GM23338 (cell line): ENCODE measurements around the gene MOB2. TPM values are rescaled to one million over a fixed set of nuclear protein-coding genes. Genes with fewer than 3 reads are reported as not detected.

Experiments used
- ATAC-seq: fragments of 200-7000 bp; cut with Tn5 transposase; 3 replicates; pipeline ENCODE4 v1.9.1; 2020
- DNase-seq: peaks from one replicate; pipeline ENCODE4 v3.0.0-alpha.2; 2015; ENCODE audit warnings: low spot score
- H2AFZ ChIP-seq: fragments of 200-600 bp; sonication (generic); 2 replicates; pipeline ENCODE4 v1.8.0; 2016; ENCODE audit warnings: antibody characterized with exemption, mild to moderate bottlenecking, moderate library complexity
- H3F3A ChIP-seq: fragments of 200-600 bp; sonication (generic); replicated peaks from 2 replicates; pipeline ENCODE4 v1.8.0; 2017; ENCODE audit warnings: antibody characterized with exemption, mixed run types, low read depth
- H3K27ac ChIP-seq: fragments of 200-600 bp; sonication (generic); 2 replicates; pipeline ENCODE4 v1.6.1; 2016; ENCODE audit warnings: low read depth
- H3K27me3 ChIP-seq: fragments of 200-600 bp; sonication (generic); 2 replicates; pipeline ENCODE4 v1.8.0; 2016; ENCODE audit warnings: mild to moderate bottlenecking, mixed run types, moderate library complexity; ENCODE audit not compliant: insufficient read depth
- H3K36me3 ChIP-seq: fragments of 200-600 bp; sonication (generic); 2 replicates; pipeline ENCODE4 v1.8.0; 2016; ENCODE audit warnings: mild to moderate bottlenecking; ENCODE audit not compliant: insufficient read depth
- H3K4me1 ChIP-seq: fragments of 200-600 bp; sonication (generic); 2 replicates; pipeline ENCODE4 v1.8.0; 2016; ENCODE audit warnings: mild to moderate bottlenecking, moderate library complexity; ENCODE audit not compliant: insufficient read depth
- H3K4me2 ChIP-seq: fragments of 200-600 bp; sonication (generic); 2 replicates; pipeline ENCODE4 v1.7.1; 2017; ENCODE audit warnings: mixed run types
- H3K4me3 ChIP-seq: fragments of 200-600 bp; sonication (generic); 2 replicates; pipeline ENCODE4 v1.6.1; 2016; ENCODE audit warnings: mixed run types
- H3K79me2 ChIP-seq: fragments of 200-600 bp; sonication (generic); replicated peaks from 2 replicates; pipeline ENCODE4 v1.8.0; 2017; ENCODE audit warnings: mild to moderate bottlenecking; ENCODE audit not compliant: insufficient read depth
- H3K9me2 ChIP-seq: fragments of 200-600 bp; sonication (generic); 2 replicates; pipeline ENCODE4 v1.8.0; 2017; ENCODE audit not compliant: insufficient read depth
- H4K20me1 ChIP-seq: fragments of 200-600 bp; sonication (generic); replicated peaks from 2 replicates; pipeline ENCODE4 v1.8.0; 2017; ENCODE audit warnings: mild to moderate bottlenecking; ENCODE audit not compliant: insufficient read depth
- H3K27ac Mint-ChIP-seq: 2 replicates; pipeline ENCODE4 v1.8.0; 2020; ENCODE audit warnings: inconsistent platforms, mild to moderate bottlenecking, moderate library complexity, mixed read lengths
- H3K27me3 Mint-ChIP-seq: 3 replicates; pipeline ENCODE4 v1.8.0; 2022; ENCODE audit warnings: low read depth, mild to moderate bottlenecking, moderate library complexity, mixed read lengths, inconsistent platforms; ENCODE audit not compliant: insufficient read depth, poor library complexity
- H3K36me3 Mint-ChIP-seq: 3 replicates; pipeline ENCODE4 v1.8.0; 2021; ENCODE audit warnings: low read depth, mild to moderate bottlenecking, inconsistent platforms, moderate library complexity, mixed read lengths
- H3K4me1 Mint-ChIP-seq: 3 replicates; pipeline ENCODE4 v1.8.0; 2020; ENCODE audit warnings: mild to moderate bottlenecking, inconsistent platforms, mixed read lengths
- H3K4me3 Mint-ChIP-seq: 3 replicates; pipeline ENCODE4 v1.8.0; 2021; ENCODE audit warnings: moderate library complexity, mild to moderate bottlenecking, inconsistent platforms, mixed read lengths
- H3K9me3 Mint-ChIP-seq: 3 replicates; pipeline ENCODE4 v1.8.0; 2020; ENCODE audit warnings: moderate library complexity, mild to moderate bottlenecking, inconsistent platforms, mixed read lengths
- CTCF ChIP-seq, 2 experiments: fragments of 200-600 bp in 1 of 2; sonication (generic) in 1 of 2; conservative IDR thresholded peaks; 2 replicates each; pipeline versions ENCODE4 v1.5.1 to v1.6.1; 2016 to 2017; ENCODE audit warnings: antibody characterized with exemption in 2 of 2, low read depth in 2 of 2, mild to moderate bottlenecking in 2 of 2, moderate library complexity in 1 of 2
- ETS1 ChIP-seq: IDR thresholded peaks from 2 replicates; pipeline ENCODE4 v1.6.1; 2016; ENCODE audit warnings: antibody characterized with exemption
- ZNF462 ChIP-seq: fragments of 250-450 bp; sonication (Bioruptor Pico); IDR thresholded peaks from 2 replicates; pipeline ENCODE4 v1.5.0; 2020; ENCODE audit warnings: mild to moderate bottlenecking, moderate library complexity
- polyA plus RNA-seq: library from polyadenylated mRNA; unstranded; fragments of >200 nt; fragmentation: Nextera tagmentation; extraction: Ambion mirVana; gene quantifications from 2 replicates; pipeline ENCODE4 v1.2.1, GENCODE V29; 2016
- total RNA-seq: library from RNA; depleted of rRNA; stranded (reverse); fragments of >200 nt; shearing (Covaris generic); gene quantifications from 2 replicates; pipeline ENCODE4 v1.2.3, GENCODE V29; 2014

MOB2 gene
- total and polyA plus RNA-seq, 2 experiments from 2014 or later, result 10.1 to 19.7 TPM

GRCh38 chr11:1447845-1448825 is 38.4 kb downstream of the MOB2 start:
- no peaks in the 10 kb centered on the region for H3K4me1 ChIP-seq
- no peaks in the 10 kb centered on the region for H3K79me2 ChIP-seq
- ATAC-seq (no peak), DNase-seq (no peak)
- no peak overlapping the region for H3K4me2 ChIP-seq
- no peak overlapping the region for H3K27ac ChIP-seq
- no peaks in the 10 kb centered on the region for H3K9me2 ChIP-seq
- Mint-ChIP-seq H3K27ac (no peak overlapping the region), H3K4me1 (no peaks in the 10 kb centered on the region), H3K36me3 (peaks cover 4% of the 10 kb centered on the region; the same call in 2 of the 3 replicates), H3K27me3 (peaks cover 5% of the 10 kb centered on the region), H3K4me3 (no peak overlapping the region), H3K9me3 (no peaks in the 10 kb centered on the region)
- no peaks in the 10 kb centered on the region for H3K36me3 ChIP-seq
- H3K27me3 ChIP-seq, result no peaks in the 10 kb centered on the region
- H2AFZ ChIP-seq, result no peak overlapping the region
- TF ChIP-seq ETS1 (no peak), CTCF (conservative IDR thresholded peaks at IDR 0.05; ENCODE audit: low read depth in 2 of 2) (peak in 1 of 2 experiments; percentile 33; a peak in 1 of 4 replicates)
- no peaks in the 10 kb centered on the region; the same call in 1 of the 2 replicates for H4K20me1 ChIP-seq
- H3K4me3 ChIP-seq, result no peak overlapping the region
- no peaks in the 10 kb centered on the region for H3F3A ChIP-seq

- Histone ChIP-seq H3K36me3 (no peaks in the 10 kb centered on the region), H3K27ac (no peak overlapping the region), H3F3A (no peaks in the 10 kb centered on the region), H3K27me3 (no peaks in the 10 kb centered on the region), H3K4me1 (no peaks in the 10 kb centered on the region), H2AFZ (no peak overlapping the region), H4K20me1 (no peaks in the 10 kb centered on the region; the same call in 1 of the 2 replicates), H3K4me2 (no peak overlapping the region), H3K4me3 (no peak overlapping the region), H3K9me2 (no peaks in the 10 kb centered on the region), H3K79me2 (no peaks in the 10 kb centered on the region)
- DNase-seq (no peak), ATAC-seq (no peak)
- peaks cover 7% of the 10 kb centered on the region for H3K27me3 Mint-ChIP-seq
- no peak overlapping the region for H3K4me3 Mint-ChIP-seq
- H3K36me3 Mint-ChIP-seq, result no peaks in the 10 kb centered on the region; the same call in 1 of the 3 replicates
- no peaks in the 10 kb centered on the region for H3K4me1 Mint-ChIP-seq
- TF ChIP-seq ZNF462 (CRISPR knock-in tag) (no peak), CTCF (conservative IDR thresholded peaks at IDR 0.05; ENCODE audit: low read depth in 2 of 2) (no peak)
- no peaks in the 10 kb centered on the region for H3K9me3 Mint-ChIP-seq
- no peak overlapping the region for H3K27ac Mint-ChIP-seq
These were observed 40.0 kb downstream of the MOB2 start for GRCh38 chr11:1446623-1447022.
